Activated CD4-positive, CD25-positive, alpha-beta regulatory T cell treated with anti-CD3 and anti-CD28 coated beads, Interleukin-2, amount 50 U/mL, for 24 hours (primary cell): ENCODE results near the gene TUBB4B.
"Not testable (repeated sequence)": the region's sequence is repeated elsewhere in the genome, so short reads cannot be mapped to it uniquely, and the experiment has no call there.

Experiments used
- ATAC-seq, 2 donors: fragments of 150-1000 bp; cut with Tn5 transposase; one replicate each; pipeline ENCODE4 v1.10.0; 2021; ENCODE audit warnings: mild to moderate bottlenecking in 1 of 2, moderate library complexity in 1 of 2

The TUBB4B gene

DNA sequence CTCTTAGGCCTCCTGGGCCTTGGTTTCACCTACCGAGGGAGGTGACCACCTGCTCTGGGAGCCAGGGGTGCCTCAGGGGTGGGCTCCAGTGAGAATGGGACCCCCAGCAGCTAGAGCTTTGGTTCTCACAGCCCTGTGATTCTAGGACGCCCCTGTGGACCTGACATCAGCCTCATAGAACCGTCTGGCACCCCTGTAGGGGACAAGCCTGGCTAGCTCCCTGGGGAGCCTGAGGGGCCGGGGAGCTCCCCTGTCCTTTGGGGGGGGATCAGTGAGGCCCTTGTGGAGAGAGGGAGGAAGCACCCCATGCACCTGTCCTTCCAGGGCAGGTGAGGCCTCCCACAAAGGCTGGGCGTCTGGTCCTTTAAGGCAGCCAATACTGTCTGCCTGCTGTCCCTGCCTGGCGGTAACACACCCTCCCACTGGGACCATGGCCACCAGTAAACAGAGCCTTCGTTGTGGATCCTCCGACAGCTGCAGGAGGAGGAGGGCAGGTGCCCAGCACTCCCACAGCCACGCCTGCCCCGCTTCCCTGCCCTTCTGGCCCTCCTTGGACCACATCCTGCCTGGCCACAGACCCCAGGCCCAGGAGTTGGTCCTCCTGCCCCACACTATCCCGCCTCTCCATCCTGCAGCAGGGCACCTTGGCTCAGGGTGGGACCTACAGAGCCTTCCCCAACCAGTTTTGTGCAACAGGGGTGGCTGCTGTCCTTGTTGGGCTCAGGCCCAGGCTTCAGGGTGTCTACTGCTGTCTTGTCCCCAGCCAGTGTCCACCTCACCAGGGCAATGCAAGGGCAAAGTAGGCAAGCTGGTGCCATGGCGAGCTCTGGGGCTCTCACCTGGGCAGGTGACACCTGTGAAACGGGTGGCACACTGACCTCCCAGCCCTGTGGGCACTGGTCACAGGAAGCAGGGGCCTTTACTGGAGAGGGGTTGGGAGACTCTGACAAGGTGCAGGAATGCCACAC, 3.0 kb upstream of the TUBB4B start:
- ATAC-seq, result no peak

DNA sequence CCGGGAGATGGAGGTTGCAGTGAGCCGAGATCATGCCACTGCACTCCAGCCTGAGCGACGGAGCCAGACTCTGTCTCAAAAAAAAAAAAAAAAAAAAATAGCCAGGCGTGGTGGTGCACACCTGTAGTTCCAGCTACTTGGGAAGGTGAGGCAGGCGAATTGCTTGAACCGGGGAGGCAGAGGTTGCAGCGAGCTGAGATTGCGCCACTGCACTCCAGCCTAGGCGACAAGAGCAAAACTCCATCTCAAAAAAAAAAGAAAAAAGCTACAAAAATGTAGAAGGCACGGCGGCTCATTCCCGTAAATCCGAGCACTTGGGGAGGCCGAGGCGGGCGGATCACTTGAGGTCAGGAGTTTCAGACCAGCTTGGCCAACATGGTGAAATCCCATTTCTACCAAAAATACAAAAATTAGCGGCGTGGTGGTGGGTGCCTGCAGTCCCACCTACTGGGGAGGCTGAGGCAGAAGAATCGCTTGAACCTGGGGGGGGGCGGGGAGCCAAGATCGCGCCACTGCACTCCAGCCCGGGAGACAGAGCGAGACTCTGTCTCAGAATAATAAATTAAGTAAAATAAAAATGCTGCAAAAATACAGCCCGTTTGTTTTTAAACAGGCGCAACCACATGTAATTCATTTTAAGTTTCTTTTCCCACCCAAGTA, 1.4 kb upstream of the TUBB4B start:
- not testable (repeated sequence) for ATAC-seq

GRCh38 chr9:137240318-137240840, 708 bp upstream of the TUBB4B start:
- ATAC-seq, result peak; percentile 21 to 31

GRCh38 chr9:137241490-137242268, 592 bp downstream of the TUBB4B start:
- peak; percentile 17 to 21 for ATAC-seq

GRCh38 chr9:137242269-137243203, 1.4 kb downstream of the TUBB4B start:
- no peak for ATAC-seq

- ATAC-seq, result not testable (repeated sequence)
Measured at GRCh38 chr9:137243266-137243625, 2.2 kb downstream of the TUBB4B start.

- no peak for ATAC-seq
Measured at GRCh38 chr9:137243626-137244485, 2.8 kb downstream of the TUBB4B start.

GRCh38 chr9:137244486-137245449, 3.7 kb downstream of the TUBB4B start:
- ATAC-seq, result no peak

GRCh38 chr9:137245450-137246421, 4.6 kb downstream of the TUBB4B start:
- ATAC-seq, result no peak

GRCh38 chr9:137247135-137247915, 6.2 kb downstream of the TUBB4B start:
- ATAC-seq, result no peak

GRCh38 chr9:137247916-137248175, 6.8 kb downstream of the TUBB4B start:
- ATAC-seq, result no peak

DNA sequence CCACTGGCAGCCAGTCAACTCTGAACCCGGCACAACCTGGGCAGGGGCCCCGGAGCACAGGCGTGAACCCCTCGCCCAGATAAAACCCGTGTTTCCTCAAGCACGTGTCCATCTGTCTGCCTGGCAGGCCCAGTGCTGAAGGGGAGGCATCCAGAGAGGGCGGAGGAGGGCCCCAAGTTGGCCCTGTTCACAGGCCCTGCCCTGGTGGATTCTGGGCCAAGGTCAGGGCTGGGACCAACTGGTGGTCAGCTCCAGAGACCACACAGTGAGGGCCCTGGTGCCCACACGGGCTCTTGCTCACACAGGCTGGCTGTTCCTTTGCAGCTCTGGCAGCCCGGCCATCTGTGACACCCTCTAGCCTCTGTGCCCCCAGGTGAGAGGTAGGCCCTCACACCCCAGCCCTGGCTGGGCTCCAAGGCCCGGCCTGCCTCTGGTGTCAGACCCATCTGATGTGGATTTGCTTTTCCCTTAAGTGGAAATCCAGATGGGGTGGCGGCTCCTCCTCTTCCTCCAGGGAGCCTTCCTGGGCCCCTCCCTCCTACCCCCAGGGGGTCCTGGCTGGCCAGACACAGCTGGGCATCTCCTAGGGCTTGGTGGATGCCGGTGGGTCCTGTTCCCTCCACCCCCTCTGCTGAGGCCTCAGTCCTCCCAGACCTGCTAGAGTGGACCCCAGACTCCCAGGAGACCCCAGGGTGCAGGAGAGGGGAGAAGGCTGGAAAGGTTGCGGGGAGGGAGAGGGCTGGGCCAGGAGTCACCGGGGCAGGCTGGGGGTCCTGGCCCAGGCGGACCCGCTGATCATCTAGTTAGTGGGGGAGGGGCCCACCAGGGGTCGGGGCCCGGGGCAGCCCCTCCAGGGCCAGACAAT, 9.5 kb downstream of the TUBB4B start:
- no peak for ATAC-seq

DNA sequence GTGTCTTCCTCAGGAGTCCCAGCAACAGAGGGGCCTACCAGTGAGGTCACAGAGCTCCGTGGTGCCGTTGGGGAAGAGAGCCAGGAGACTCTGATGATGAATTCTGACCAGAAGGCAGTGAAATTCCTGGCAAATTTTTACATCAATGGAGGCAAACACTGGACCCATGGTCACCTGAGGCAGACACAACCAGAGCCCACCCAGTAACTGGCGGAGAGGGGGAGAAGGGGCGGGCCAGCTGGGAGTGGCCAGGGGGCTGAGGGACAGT, 10.0 kb downstream of the TUBB4B start, which contains the start of gene STPG3:
STPG3 (plus strand) TSS at position 93 of the 268 bp plus-strand sequence; CDS start at position 94, 1 bp downstream.
- ATAC-seq, result no peak

- ATAC-seq, result no peak
Measured at GRCh38 chr9:137251490-137252268, 10.6 kb downstream of the TUBB4B start.

DNA sequence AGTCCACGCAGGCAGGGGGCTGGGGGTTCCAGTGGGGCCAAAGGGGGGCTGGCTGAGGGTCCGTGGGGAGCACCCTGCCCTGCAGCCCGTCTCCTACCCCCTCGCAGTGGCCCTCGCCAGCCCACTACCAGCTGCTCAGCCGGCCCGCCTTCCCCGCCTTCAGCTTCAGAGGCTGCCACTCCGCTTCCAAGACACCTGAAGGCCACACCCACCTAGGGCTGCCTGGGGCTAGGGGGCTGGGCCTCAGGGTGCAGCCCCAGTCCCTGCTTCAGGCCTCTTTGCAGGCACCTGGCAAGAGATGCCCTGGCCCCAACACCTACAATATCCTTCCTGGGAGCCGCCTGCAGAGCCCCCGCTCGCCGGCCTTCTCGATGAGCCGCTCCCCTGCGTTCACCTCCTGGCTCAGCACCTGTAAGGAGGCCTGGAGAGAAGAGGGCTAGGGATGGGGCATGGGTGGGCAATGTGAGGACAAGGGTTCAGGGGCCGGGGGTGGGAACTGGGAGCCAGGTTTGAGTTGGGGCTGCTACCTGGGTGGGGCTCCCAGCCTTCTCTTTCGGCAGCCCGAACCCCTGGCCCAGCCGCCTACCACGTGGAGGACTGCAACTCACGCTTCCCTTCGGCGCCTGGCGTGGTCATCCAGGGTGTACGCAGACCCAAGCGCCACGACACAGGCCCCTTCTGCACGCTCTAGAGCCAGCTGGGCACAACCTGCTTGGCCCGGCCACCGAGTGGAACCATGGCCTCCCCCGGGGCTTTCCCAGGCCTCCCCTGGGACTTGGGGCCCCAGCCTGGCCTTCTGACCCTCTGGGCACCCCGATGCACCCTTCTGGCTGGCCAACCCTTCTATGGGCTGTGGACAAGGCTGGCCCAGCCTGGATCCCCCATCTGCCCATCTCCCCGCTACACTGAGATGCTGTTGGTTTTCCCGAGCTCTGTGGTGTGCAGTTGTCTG, 11.7 kb downstream of the TUBB4B start:
- ATAC-seq, result no peak
